Measurements from ENCODE around the gene TLDC2. TPM values are rescaled to one million over a fixed set of nuclear protein-coding genes. Genes with fewer than 3 reads are reported as not detected.
"Not testable (repeated sequence)": the region's sequence is repeated elsewhere in the genome, so short reads cannot be mapped to it uniquely, and the experiment has no call there.

The TLDC2 gene
- total RNA-seq, 1 experiment from 2014 or later, result 23.6 TPM

- in situ Hi-C loops (cut with HindIII; ENCODE audit: low pct_unique_long_range_greater_than_20kb, low sequenced_read_pairs), result no loop called here
Measured at GRCh38 chr20:36883977-36884535, 8.1 kb downstream of the TLDC2 start.

GRCh38 chr20:36885356-36885755 is 9.4 kb downstream of the TLDC2 start:
- no peak for DNase-seq (ENCODE audit: low read depth)
- in situ Hi-C loops (cut with HindIII; ENCODE audit: low pct_unique_long_range_greater_than_20kb, low sequenced_read_pairs), result no loop called here

More at GRCh38 chr20:36883977-36884535, 8.1 kb downstream of the TLDC2 start:
- no peak for DNase-seq (ENCODE audit: low read depth)

- DNase-seq (ENCODE audit: low read depth), result peak; percentile 81
- in situ Hi-C loops (cut with HindIII; ENCODE audit: low pct_unique_long_range_greater_than_20kb, low sequenced_read_pairs), result no loop called here
Measured at GRCh38 chr20:36886859-36887751, 11.2 kb downstream of the TLDC2 start.

- in situ Hi-C loops (cut with HindIII; ENCODE audit: low pct_unique_long_range_greater_than_20kb, low sequenced_read_pairs), result no loop called here
- DNase-seq (ENCODE audit: low read depth), result no peak
Measured at GRCh38 chr20:36887752-36888090, 11.8 kb downstream of the TLDC2 start.

GRCh38 chr20:36888880-36889516 is 13.1 kb downstream of the TLDC2 start:
- DNase-seq (ENCODE audit: low read depth), result no peak
- in situ Hi-C loops (cut with HindIII; ENCODE audit: low pct_unique_long_range_greater_than_20kb, low sequenced_read_pairs), result no loop called here

- in situ Hi-C loops (cut with HindIII; ENCODE audit: low pct_unique_long_range_greater_than_20kb, low sequenced_read_pairs), result no loop called here
- DNase-seq (ENCODE audit: low read depth), result no peak
Measured at GRCh38 chr20:36890586-36890985, 14.6 kb downstream of the TLDC2 start.

GRCh38 chr20:36891211-36891610 is 15.3 kb downstream of the TLDC2 start:
- in situ Hi-C loops (cut with HindIII; ENCODE audit: low pct_unique_long_range_greater_than_20kb, low sequenced_read_pairs), result no loop called here
- DNase-seq (ENCODE audit: low read depth), result no peak

GRCh38 chr20:36893801-36894200 is 17.9 kb downstream of the TLDC2 start:
- DNase-seq (ENCODE audit: low read depth), result no peak
- in situ Hi-C loops (cut with HindIII; ENCODE audit: low pct_unique_long_range_greater_than_20kb, low sequenced_read_pairs), result no loop called here

- in situ Hi-C loops (cut with HindIII; ENCODE audit: low pct_unique_long_range_greater_than_20kb, low sequenced_read_pairs), result no loop called here
- DNase-seq (ENCODE audit: low read depth), result no peak
Measured at GRCh38 chr20:36895036-36895435, 19.1 kb downstream of the TLDC2 start.

- no peak for DNase-seq (ENCODE audit: low read depth)
- in situ Hi-C loops (cut with HindIII; ENCODE audit: low pct_unique_long_range_greater_than_20kb, low sequenced_read_pairs), result no loop called here
Measured at GRCh38 chr20:36904690-36905089, 28.8 kb downstream of the TLDC2 start.

GRCh38 chr20:36905566-36905965 is 29.6 kb downstream of the TLDC2 start:
- DNase-seq (ENCODE audit: low read depth); in situ Hi-C loops (cut with HindIII; ENCODE audit: low pct_unique_long_range_greater_than_20kb, low sequenced_read_pairs): not testable (repeated sequence)

- in situ Hi-C loops (cut with HindIII; ENCODE audit: low pct_unique_long_range_greater_than_20kb, low sequenced_read_pairs); DNase-seq (ENCODE audit: low read depth): not testable (repeated sequence)
Measured at GRCh38 chr20:36906086-36906485, 30.1 kb downstream of the TLDC2 start.

- in situ Hi-C loops (cut with HindIII; ENCODE audit: low pct_unique_long_range_greater_than_20kb, low sequenced_read_pairs), result no loop called here
- DNase-seq (ENCODE audit: low read depth), result no peak
Measured at GRCh38 chr20:36908603-36909002, 32.7 kb downstream of the TLDC2 start.

- DNase-seq (ENCODE audit: low read depth), result no peak
- in situ Hi-C loops (cut with HindIII; ENCODE audit: low pct_unique_long_range_greater_than_20kb, low sequenced_read_pairs), result no loop called here
Measured at GRCh38 chr20:36916199-36916598, 40.3 kb downstream of the TLDC2 start.

GRCh38 chr20:36917240-36917639 is 41.3 kb downstream of the TLDC2 start:
- in situ Hi-C loops (cut with HindIII; ENCODE audit: low pct_unique_long_range_greater_than_20kb, low sequenced_read_pairs), result no loop called here
- DNase-seq (ENCODE audit: low read depth), result no peak

GRCh38 chr20:36917943-36918342 is 42.0 kb downstream of the TLDC2 start:
- in situ Hi-C loops (cut with HindIII; ENCODE audit: low pct_unique_long_range_greater_than_20kb, low sequenced_read_pairs), result no loop called here
- no peak for DNase-seq (ENCODE audit: low read depth)

- in situ Hi-C loops (cut with HindIII; ENCODE audit: low pct_unique_long_range_greater_than_20kb, low sequenced_read_pairs), result no loop called here
- DNase-seq (ENCODE audit: low read depth), result peak; percentile 40
Measured at GRCh38 chr20:36919715-36920333, 43.9 kb downstream of the TLDC2 start.

GRCh38 chr20:36920334-36920730 is 44.4 kb downstream of the TLDC2 start:
- in situ Hi-C loops (cut with HindIII; ENCODE audit: low pct_unique_long_range_greater_than_20kb, low sequenced_read_pairs), result no loop called here
- DNase-seq (ENCODE audit: low read depth), result no peak
